HG03108 (cell line): ENCODE data around the gene CHRNA4.
"Not testable (repeated sequence)": the region's sequence is repeated elsewhere in the genome, so short reads cannot be mapped to it uniquely, and the experiment has no call there.

Experiments
- ATAC-seq: cut with Tn5 transposase; IDR thresholded peaks from one replicate; pipeline ENCODE4 v1.9.1; 2021; ENCODE audit warnings: moderate library complexity; ENCODE audit not compliant: unreplicated experiment

The CHRNA4 gene

GRCh38 chr20:63311186-63311832, 49.8 kb downstream of the CHRNA4 start:
- no peak for ATAC-seq

DNA sequence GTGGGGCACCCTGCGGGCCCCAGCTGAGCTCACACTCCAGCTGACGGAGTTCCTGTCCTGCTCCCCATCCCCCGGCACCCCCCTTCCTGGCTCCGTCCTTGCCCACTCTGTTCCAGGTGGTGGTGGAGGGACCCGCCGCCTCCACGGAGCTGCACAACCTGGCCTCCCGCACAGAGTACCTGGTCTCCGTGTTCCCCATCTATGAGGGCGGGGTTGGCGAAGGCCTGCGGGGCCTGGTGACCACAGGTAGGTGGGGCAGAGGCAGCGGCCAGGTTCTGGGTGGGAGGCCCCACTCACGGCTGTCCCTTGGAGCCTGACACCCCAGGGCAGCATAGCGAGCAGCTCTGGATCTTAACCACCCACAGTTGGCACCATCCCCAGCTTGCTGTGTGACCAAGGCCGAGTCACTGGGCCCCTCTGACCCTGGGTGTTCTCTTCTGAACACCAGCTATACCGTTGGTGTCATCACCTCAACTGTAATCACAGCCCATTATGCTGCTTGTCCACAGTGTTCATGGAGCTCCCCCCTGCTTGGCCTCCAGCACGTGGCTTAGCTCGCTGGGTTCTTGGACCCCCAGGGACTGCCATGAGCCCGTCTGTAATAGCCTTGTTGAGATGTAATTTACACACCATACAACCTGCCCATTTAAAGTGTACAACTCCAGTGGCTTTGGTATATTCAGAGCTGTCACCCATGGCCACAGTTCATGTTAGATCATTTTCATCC, 50.7 kb downstream of the CHRNA4 start:
- ATAC-seq, result no peak

DNA sequence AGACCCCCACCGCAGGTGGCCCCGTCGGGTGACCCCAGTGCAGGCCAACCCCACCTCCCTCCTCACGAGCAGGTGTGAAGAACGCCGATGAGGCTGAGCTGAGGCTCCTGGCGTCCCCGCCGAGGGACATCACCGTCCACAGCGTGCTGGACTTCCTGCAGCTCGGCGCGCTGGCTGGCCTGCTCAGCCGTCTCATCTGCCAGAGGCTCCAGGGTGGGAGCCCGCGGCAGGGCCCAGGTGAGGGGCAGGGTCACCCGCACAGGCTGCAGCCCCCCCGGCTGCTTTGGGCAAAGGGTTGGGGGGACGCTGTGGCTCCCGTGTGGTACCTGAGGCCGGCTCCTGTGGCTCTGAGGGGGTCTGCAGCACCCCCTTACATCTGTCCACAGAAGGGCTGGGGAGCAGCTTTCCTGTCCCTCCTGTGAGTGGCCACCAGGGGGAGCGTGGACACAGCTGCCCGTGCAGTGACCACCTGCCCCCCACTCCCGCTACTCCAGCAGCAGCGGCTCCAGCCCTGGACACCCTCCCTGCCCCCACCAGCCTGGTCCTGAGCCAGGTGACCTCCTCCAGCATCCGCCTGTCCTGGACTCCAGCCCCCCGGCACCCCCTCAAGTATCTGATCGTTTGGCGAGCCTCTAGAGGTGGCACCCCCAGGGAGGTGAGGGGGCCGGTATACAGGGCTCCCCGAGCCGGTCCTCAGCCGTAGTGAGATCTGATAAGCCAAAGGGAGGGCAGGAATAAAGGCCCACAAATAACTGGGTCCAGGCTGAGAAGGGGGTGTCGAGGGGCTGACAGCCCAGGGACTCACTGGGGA, 51.7 kb downstream of the CHRNA4 start:
- ATAC-seq, result no peak

DNA sequence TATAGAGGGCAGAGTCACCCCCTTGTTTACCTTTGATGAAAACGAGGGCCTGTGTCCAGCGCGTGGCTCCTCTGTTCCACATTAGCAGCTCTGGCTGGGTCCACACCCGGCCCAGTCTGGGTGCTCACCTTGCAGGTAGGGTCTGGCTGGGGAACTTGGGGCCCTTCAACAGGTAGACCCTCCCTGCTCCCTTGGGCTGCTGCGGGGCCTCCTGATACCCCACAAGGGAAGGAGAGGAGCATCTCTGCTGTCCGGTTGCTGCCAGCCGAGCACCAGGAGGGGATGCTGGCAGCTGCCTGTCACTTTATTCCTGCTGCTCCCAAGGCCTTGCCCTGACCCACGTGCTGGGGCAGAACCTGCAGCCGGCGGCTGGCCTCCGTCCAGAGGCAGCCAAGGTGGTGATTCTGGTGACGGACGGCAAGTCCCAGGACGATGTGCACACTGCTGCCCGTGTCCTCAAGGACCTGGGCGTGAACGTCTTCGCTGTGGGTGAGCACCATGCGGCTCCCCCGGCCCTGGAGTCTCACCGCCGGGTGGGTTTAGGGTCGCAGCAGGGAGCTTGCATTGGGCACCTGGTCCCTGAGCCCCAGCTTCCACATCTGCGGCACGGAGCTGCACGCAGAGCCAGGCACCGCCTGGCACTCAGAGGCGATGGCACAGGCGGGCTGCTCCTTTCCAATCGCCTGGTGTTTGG, 52.8 kb downstream of the CHRNA4 start:
- no peak for ATAC-seq

- no peak for ATAC-seq
These were observed 53.5 kb downstream of the CHRNA4 start for GRCh38 chr20:63307538-63308217.

- ATAC-seq, result no peak
These were observed 54.2 kb downstream of the CHRNA4 start for GRCh38 chr20:63306673-63307537.

GRCh38 chr20:63305933-63306672, 55.0 kb downstream of the CHRNA4 start:
- not testable (repeated sequence) for ATAC-seq

- no peak for ATAC-seq
These were observed 55.8 kb downstream of the CHRNA4 start for GRCh38 chr20:63305393-63305792.

GRCh38 chr20:63303095-63303666, 58.0 kb downstream of the CHRNA4 start:
- no peak for ATAC-seq

- no peak for ATAC-seq
These were observed 59.5 kb downstream of the CHRNA4 start for GRCh38 chr20:63301671-63302070.

DNA sequence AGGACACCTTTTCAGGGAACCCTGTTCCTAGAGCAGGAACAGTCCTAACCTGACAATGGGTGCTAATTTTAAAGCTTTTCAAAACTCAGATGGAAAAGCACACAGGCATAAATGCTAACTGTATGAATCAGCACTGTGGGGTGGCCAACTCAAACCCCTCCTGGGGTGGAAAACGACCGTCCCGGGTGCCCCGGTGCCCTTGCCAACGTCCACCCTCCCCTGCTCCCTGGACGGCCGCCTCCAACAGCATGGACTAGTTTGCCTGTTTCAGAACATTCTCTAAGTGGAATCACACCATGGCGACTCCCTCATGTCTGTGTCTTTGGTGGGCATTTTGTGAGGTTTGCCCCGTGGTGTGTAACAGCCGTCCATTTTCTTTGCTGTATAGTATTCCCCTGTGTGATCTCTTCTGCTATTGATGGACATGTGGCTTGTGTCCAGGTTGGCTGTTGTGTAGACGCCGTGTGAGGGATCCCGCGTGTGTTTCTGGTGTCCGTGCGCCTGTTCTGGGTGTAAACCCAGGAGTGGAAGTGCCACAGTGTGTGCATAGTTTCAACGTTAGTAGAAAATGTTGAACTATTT, 62.3 kb downstream of the CHRNA4 start:
- no peak for ATAC-seq

- no peak for ATAC-seq
These were observed 63.2 kb downstream of the CHRNA4 start for GRCh38 chr20:63297796-63298572.

- no peak for ATAC-seq
These were observed 63.8 kb downstream of the CHRNA4 start for GRCh38 chr20:63297371-63297781.

DNA sequence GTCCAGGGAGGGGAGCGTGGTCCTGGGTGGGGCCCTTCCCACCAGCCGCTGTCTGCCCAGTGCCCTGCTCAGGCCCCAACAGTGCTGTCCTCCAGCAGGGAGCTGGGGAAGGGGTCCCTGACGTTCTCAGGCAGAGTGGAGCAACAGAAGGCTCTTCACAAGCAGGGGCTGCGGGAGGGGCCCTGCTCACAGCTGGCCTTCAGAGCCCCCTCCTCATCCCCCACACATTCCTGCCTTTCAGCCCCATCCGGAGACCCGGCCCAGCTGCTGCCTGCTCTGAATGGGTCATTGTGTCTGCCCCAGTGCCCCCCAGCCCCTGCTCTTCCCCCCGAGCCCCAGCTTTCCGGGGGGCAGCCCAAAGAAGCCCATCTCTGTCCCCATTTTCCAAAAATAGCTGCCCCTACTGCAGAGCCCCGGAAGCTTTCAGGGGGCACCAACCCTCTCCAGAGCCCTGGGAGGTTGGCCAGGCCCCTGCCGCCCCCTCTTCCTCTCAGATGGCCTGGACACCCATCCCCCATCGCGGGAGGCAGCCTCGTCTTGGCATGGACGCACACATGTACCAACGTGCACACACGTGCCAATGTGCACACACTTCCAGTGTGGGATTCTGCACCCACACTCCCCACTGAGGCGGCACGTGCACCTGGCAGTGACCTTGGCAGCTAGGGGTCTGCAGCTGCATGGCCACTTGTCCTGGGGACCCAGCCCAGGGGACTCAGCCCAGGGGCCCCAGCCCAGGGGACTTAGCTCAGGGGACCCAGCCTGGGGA, 64.4 kb downstream of the CHRNA4 start:
- no peak for ATAC-seq

DNA sequence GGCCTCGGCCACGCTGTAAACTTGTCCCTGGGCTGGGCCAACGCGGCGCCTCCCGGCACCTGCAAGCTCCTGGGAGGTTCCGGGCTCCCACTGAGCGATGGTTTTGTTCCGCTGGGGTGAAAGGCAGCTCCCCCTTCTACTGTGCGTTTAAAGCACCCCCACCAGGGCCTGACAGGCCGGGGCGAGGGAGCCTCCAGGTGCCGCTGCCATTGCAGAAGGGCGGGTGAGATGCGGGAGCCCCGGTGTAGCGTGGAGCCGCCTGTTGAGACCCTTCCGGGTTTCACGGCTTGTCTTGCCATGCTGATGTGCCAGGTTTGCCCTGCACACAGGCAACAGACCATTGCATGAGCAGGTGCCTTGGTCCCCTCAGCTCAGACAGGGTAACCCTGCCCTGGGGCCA, 65.3 kb downstream of the CHRNA4 start:
- no peak for ATAC-seq

DNA sequence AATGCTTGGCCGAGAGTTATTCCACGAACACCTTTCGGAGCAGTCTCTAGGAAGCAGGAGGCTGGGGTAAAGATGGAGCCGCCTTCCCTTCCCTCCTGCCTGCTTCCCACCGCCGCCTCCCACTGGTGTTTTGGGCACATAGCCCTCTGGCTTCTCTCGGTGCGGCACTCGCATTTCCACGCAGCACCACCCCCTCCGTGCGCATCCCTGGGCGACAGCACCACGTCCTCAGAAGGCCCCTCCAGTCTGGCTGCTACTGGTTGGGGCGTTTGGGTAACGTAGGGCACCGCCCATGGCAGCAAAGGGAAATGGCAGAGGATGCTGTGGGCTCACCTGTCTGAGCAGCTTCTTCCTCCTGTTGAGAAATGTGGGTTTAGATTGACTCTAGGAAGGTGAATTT, 65.7 kb downstream of the CHRNA4 start:
- ATAC-seq, result no peak

DNA sequence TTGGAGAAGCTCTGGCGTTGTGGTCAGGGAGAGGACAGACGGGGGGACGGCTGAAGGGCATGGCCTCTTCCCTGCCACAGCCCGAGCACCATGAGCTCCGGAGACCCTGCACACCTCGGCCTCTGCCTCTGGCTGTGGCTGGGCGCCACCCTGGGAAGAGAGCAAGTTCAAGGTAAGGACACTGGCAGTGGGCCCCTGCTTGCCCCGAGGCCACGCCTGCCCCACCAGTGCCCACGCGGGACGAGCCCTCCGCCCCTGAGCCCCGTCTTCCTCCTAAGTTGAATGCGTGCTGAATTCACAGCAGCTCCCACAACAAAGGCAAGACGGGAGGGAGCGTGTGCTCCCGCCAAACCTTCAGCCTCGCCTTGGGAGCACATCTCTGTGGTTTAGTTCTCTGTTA, 66.1 kb downstream of the CHRNA4 start:
- ATAC-seq, result no peak
